NCI-H1092 treated with DMSO at 0.1 percent for 48 hours (cell line): ENCODE data around the gene UBASH3A.

ENCODE experiments used
- DNase-seq: peaks from one replicate; lab custom pipeline; 2025; lab: John Stamatoyannopoulos, UW

The UBASH3A gene

GRCh38 chr21:42411891-42412635 lies 8.4 kb downstream of the UBASH3A start:
- DNase-seq = no peak

- no peak for DNase-seq
Measured at GRCh38 chr21:42412636-42412933, 8.9 kb downstream of the UBASH3A start.

GRCh38 chr21:42413093-42413492 lies 9.4 kb downstream of the UBASH3A start:
- no peak for DNase-seq

- no peak for DNase-seq
Measured at GRCh38 chr21:42413500-42413899, 9.8 kb downstream of the UBASH3A start.

- no peak for DNase-seq
Measured at GRCh38 chr21:42414066-42414465, 10.4 kb downstream of the UBASH3A start.

GRCh38 chr21:42414553-42414927 lies 10.8 kb downstream of the UBASH3A start:
- DNase-seq = no peak

GRCh38 chr21:42414928-42415769 lies 11.4 kb downstream of the UBASH3A start:
- DNase-seq = no peak

GRCh38 chr21:42417533-42417932 lies 13.8 kb downstream of the UBASH3A start:
- no peak for DNase-seq

- no peak for DNase-seq
Measured at GRCh38 chr21:42418886-42419285, 15.2 kb downstream of the UBASH3A start.

- DNase-seq = no peak
Measured at GRCh38 chr21:42419845-42420244, 16.1 kb downstream of the UBASH3A start.

GRCh38 chr21:42421018-42421793 lies 17.5 kb downstream of the UBASH3A start:
- no peak for DNase-seq

GRCh38 chr21:42423197-42423675 lies 19.5 kb downstream of the UBASH3A start:
- DNase-seq = no peak

GRCh38 chr21:42423685-42424084 lies 20.0 kb downstream of the UBASH3A start:
- no peak for DNase-seq

GRCh38 chr21:42424914-42425541 lies 21.3 kb downstream of the UBASH3A start:
- DNase-seq = no peak

GRCh38 chr21:42425591-42425990 lies 21.9 kb downstream of the UBASH3A start:
- DNase-seq = no peak

GRCh38 chr21:42426424-42426823 lies 22.7 kb downstream of the UBASH3A start:
- DNase-seq = no peak

- DNase-seq = no peak
Measured at GRCh38 chr21:42426876-42427480, 23.3 kb downstream of the UBASH3A start.

GRCh38 chr21:42427809-42428419 lies 24.2 kb downstream of the UBASH3A start:
- no peak for DNase-seq

- no peak for DNase-seq
Measured at GRCh38 chr21:42429021-42429420, 25.3 kb downstream of the UBASH3A start.

- DNase-seq = no peak
Measured at GRCh38 chr21:42429856-42430255, 26.2 kb downstream of the UBASH3A start.

GRCh38 chr21:42430521-42430920 lies 26.8 kb downstream of the UBASH3A start:
- no peak for DNase-seq
